Measurements from ENCODE around the gene GPRC5A. TPM values are rescaled to one million over a fixed set of nuclear protein-coding genes. Genes with fewer than 3 reads are reported as not detected.

GPRC5A gene
- total and polyA plus RNA-seq, 10 of the 15 experiments (the other 5 are each of a cell fraction or from before 2014, with no cell fraction given): 0.10 to 2.8 (median 1.1) TPM

GRCh38 chr12:12872139-12872933, 19.0 kb upstream of the GPRC5A start:
- DNase-seq (ENCODE audit: low read depth, low spot score): no peak
- no TSS peak for BruUV-seq (replicated peaks)
- no peaks in the 10 kb centered on the region for H3K27me3 ChIP-seq (replicated peaks in 1 of 2; ENCODE audit: control insufficient read depth in 2 of 2, insufficient read depth in 2 of 2, low read length in 1 of 2)
- in situ Hi-C loops (cut with MboI) (no loop called here), intact Hi-C loops (cut with micrococcal nuclease; ENCODE audit: unreplicated experiment) (no loop called here)
- no peak for FAIRE-seq
- peaks cover 5% of the 10 kb centered on the region for H3K4me1 ChIP-seq (ENCODE audit: control insufficient read depth, insufficient read depth, low read length)
- ChIA-PET CTCF (no interaction called here), RAD21 (ENCODE audit: unreplicated experiment) (no interaction called here), SMC1A (ENCODE audit: uncharacterized antibody, unreplicated experiment) (interaction anchor here (0.6 to 1.2 kb wide), 2 partner anchors 9 to 187 kb away, joined by 3 read pairs; no protein-coding TSS in a partner anchor), POLR2A (interaction anchor here (0.6 kb wide), 1 partner anchor 481 kb away, joined by 3 read pairs; no protein-coding TSS in a partner anchor)
- no peaks in the 10 kb centered on the region for H4K20me1 ChIP-seq (ENCODE audit: control insufficient read depth, insufficient read depth)
- no peak for ATAC-seq
- no peak overlapping the region for H3K4me3 ChIP-seq
- H3K36me3 ChIP-seq (ENCODE audit: control insufficient read depth in 2 of 2, insufficient read depth in 2 of 2, low read length in 1 of 2): no peaks in the 10 kb centered on the region
- no peak overlapping the region for H2AFZ ChIP-seq (ENCODE audit: control insufficient read depth, low read depth, low read length)
- WGBS (ENCODE audit: insufficient coverage, insufficient replicate concordance, low lambda C conversion rate, missing lambda C conversion rate): 92% methylated on average over 10 of the region's 10 CpGs
- H3K4me2 ChIP-seq (ENCODE audit: control insufficient read depth, insufficient read depth): no peak overlapping the region
- no peak overlapping the region for H3K27ac ChIP-seq (ENCODE audit: control insufficient read depth, insufficient read depth)
- H3K9ac ChIP-seq (ENCODE audit: control insufficient read depth, insufficient read depth, low read length): no peak overlapping the region
- no peaks in the 10 kb centered on the region for H3K79me2 ChIP-seq (ENCODE audit: control insufficient read depth, insufficient read depth, low read length)
- TF ChIP-seq RUNX3 (IDR thresholded peaks at IDR 0.05; ENCODE audit: low read length): no peak
- no peaks in the 10 kb centered on the region for H3K9me3 ChIP-seq (replicated peaks; ENCODE audit: control insufficient read depth, insufficient read depth, low read length)

GRCh38 chr12:12872934-12873275, 18.5 kb upstream of the GPRC5A start:
- Histone ChIP-seq H4K20me1 (ENCODE audit: control insufficient read depth, insufficient read depth) (no peaks in the 10 kb centered on the region), H3K4me2 (ENCODE audit: control insufficient read depth, insufficient read depth) (no peak overlapping the region), H3K9ac (ENCODE audit: control insufficient read depth, insufficient read depth, low read length) (no peak overlapping the region), H3K27ac (ENCODE audit: control insufficient read depth, insufficient read depth) (no peak overlapping the region), H2AFZ (ENCODE audit: control insufficient read depth, low read depth, low read length) (no peak overlapping the region), H3K79me2 (ENCODE audit: control insufficient read depth, insufficient read depth, low read length) (no peaks in the 10 kb centered on the region), H3K9me3 (replicated peaks; ENCODE audit: control insufficient read depth, insufficient read depth, low read length) (no peaks in the 10 kb centered on the region), H3K4me3 (no peak overlapping the region), H3K4me1 (ENCODE audit: control insufficient read depth, insufficient read depth, low read length) (peaks cover 5% of the 10 kb centered on the region), H3K27me3 (replicated peaks in 1 of 2; ENCODE audit: control insufficient read depth in 2 of 2, insufficient read depth in 2 of 2, low read length in 1 of 2) (no peaks in the 10 kb centered on the region), H3K36me3 (ENCODE audit: control insufficient read depth in 2 of 2, insufficient read depth in 2 of 2, low read length in 1 of 2) (no peaks in the 10 kb centered on the region)
- BruUV-seq (replicated peaks): no TSS peak
- ATAC-seq (no peak), FAIRE-seq (no peak), DNase-seq (ENCODE audit: low read depth, low spot score) (no peak)
- intact Hi-C loops (cut with micrococcal nuclease; ENCODE audit: unreplicated experiment) (no loop called here), in situ Hi-C loops (cut with MboI) (no loop called here)
- CTCF ChIA-PET: no interaction called here
- 90% methylated on average over 2 of the region's 2 CpGs for WGBS (ENCODE audit: insufficient coverage, insufficient replicate concordance, low lambda C conversion rate, missing lambda C conversion rate)
- TF ChIP-seq IRF5 (IDR thresholded peaks at IDR 0.05; ENCODE audit: borderline replicate concordance) (no peak), ZNF207 (IDR thresholded peaks at IDR 0.05; ENCODE audit: borderline replicate concordance) (no peak), NBN (IDR thresholded peaks at IDR 0.05) (no peak), RBBP5 (conservative IDR thresholded peaks at IDR 0.05) (no peak), TBL1XR1 (IDR thresholded peaks at IDR 0.05; ENCODE audit: low read depth, low read length) (no peak), MTA2 (IDR thresholded peaks at IDR 0.05; ENCODE audit: low read depth) (no peak), HCFC1 (IDR thresholded peaks at IDR 0.05; ENCODE audit: low read length) (no peak), EP300 (IDR thresholded peaks at IDR 0.05; ENCODE audit: borderline replicate concordance in 1 of 2, control insufficient read depth in 1 of 2, low read depth in 2 of 2, low read length in 2 of 2) (no peak), JUNB (IDR thresholded peaks at IDR 0.05) (no peak), ELK1 (IDR thresholded peaks at IDR 0.05; ENCODE audit: low read depth, low read length) (no peak), PAX5 (IDR thresholded peaks at IDR 0.05; ENCODE audit: borderline replicate concordance, low read depth, low read length) (no peak)
- SMC1A ChIA-PET (ENCODE audit: uncharacterized antibody, unreplicated experiment): interaction anchor here (0.6 to 1.2 kb wide), 2 partner anchors 10 to 188 kb away, joined by 3 read pairs; no protein-coding TSS in a partner anchor
- POLR2A ChIA-PET: no interaction called here
- RAD21 ChIA-PET (ENCODE audit: unreplicated experiment): no interaction called here

All from GM12878 (cell line).